HepG2 (cell line): ENCODE data around the gene LSM14B. TPM values are rescaled to one million over a fixed set of nuclear protein-coding genes. Genes with fewer than 3 reads are reported as not detected.

ENCODE experiments used
- CREB3 ChIP-seq: sonication (generic); formaldehyde crosslinking; IDR thresholded peaks from 2 replicates; pipeline ENCODE4 v1.5.0; 2020; ENCODE audit warnings: missing genetic modification reagents
- JUNB ChIP-seq: sonication (generic); formaldehyde crosslinking; IDR thresholded peaks from 2 replicates; pipeline ENCODE4 v1.8.0; 2022; ENCODE audit warnings: missing genetic modification reagents, mild to moderate bottlenecking, borderline replicate concordance
- NFE2L1 ChIP-seq: sonication (generic); formaldehyde crosslinking; IDR thresholded peaks from 2 replicates; pipeline ENCODE4 v1.4.0; 2020; ENCODE audit warnings: missing genetic modification reagents, mild to moderate bottlenecking, borderline replicate concordance
- SALL1 ChIP-seq: sonication (generic); formaldehyde crosslinking; IDR thresholded peaks from 2 replicates; pipeline ENCODE4 v1.8.0; 2022; ENCODE audit warnings: mild to moderate bottlenecking, missing genetic modification reagents
- SNAPC2 ChIP-seq: sonication (generic); formaldehyde crosslinking; IDR thresholded peaks from 2 replicates; pipeline ENCODE4 v1.8.1; 2022; ENCODE audit warnings: mild to moderate bottlenecking, missing genetic modification reagents
- TOPORS ChIP-seq: sonication (generic); formaldehyde crosslinking; IDR thresholded peaks from 2 replicates; pipeline ENCODE4 v1.8.0; 2023; ENCODE audit warnings: mild to moderate bottlenecking, missing genetic modification reagents
- ZMYM4 ChIP-seq: sonication (generic); formaldehyde crosslinking; IDR thresholded peaks from 2 replicates; pipeline ENCODE4 v1.8.1; 2023; ENCODE audit warnings: mild to moderate bottlenecking, missing genetic modification reagents
- ZNF407 ChIP-seq: sonication (generic); formaldehyde crosslinking; IDR thresholded peaks from one replicate; pipeline ENCODE4 v1.5.1; 2020; ENCODE audit warnings: mild to moderate bottlenecking, missing genetic modification reagents; ENCODE audit errors: not compliant biosample characterization
- ZNF441 ChIP-seq: sonication (generic); formaldehyde crosslinking; IDR thresholded peaks from 2 replicates; pipeline ENCODE4 v1.7.0; 2021; ENCODE audit warnings: missing genetic modification reagents, borderline replicate concordance
- ZNF629 ChIP-seq: sonication (generic); formaldehyde crosslinking; conservative IDR thresholded peaks from 2 replicates; pipeline ENCODE4 v1.5.0; 2020; ENCODE audit warnings: missing genetic modification reagents
- ZNF652 ChIP-seq: IDR thresholded peaks from 2 replicates; pipeline ENCODE4 v1.6.1; 2016; ENCODE audit warnings: low read depth, borderline replicate concordance
- ZNF788 ChIP-seq: sonication (generic); formaldehyde crosslinking; IDR thresholded peaks from 2 replicates; pipeline ENCODE4 v1.5.0; 2020; ENCODE audit warnings: mild to moderate bottlenecking, missing genetic modification reagents, borderline replicate concordance
- ZNF891 ChIP-seq: sonication (generic); formaldehyde crosslinking; IDR thresholded peaks from 2 replicates; pipeline ENCODE4 v1.5.0; 2020; ENCODE audit warnings: mild to moderate bottlenecking, missing genetic modification reagents
- ZSCAN31 ChIP-seq: sonication (generic); formaldehyde crosslinking; IDR thresholded peaks from 2 replicates; pipeline ENCODE4 v1.5.0; 2020; ENCODE audit warnings: low read depth, mild to moderate bottlenecking, missing genetic modification reagents
- polyA plus RNA-seq, 8 experiments: library from polyadenylated mRNA; depleted of rRNA in 3 of 8; stranded (reverse) in 7 of 8; unstranded in 1 of 8; fragments of >200 nt; fragmentation: Illumina TruSeq in 4 of 8; extraction: Trizol in 4 of 8; gene quantifications; 2 replicates each; pipeline versions ENCODE4 v1.2.1 to v1.2.3, GENCODE V29; 2011 to 2016; ENCODE audit warnings: low read depth in 4 of 8, missing spikeins in 1 of 8, mixed read lengths in 1 of 8; ENCODE audit not compliant: insufficient read depth in 1 of 8
- total RNA-seq, 5 experiments: library from RNA; depleted of rRNA; stranded (reverse); fragments of >200 nt; fragmentation: Illumina TruSeq; extraction: Trizol; gene quantifications; 2 replicates each; pipeline ENCODE4 v1.2.3, GENCODE V29; 2016; ENCODE audit warnings: low read depth in 1 of 5

The LSM14B gene
- total and polyA plus RNA-seq, 2 of the 13 experiments (the other 11 are each of a cell fraction or from before 2014, with no cell fraction given): 43.3 to 79.2 TPM

GRCh38 chr20:62146019-62146755 is 23.9 kb downstream of the LSM14B start (continued):
- TF ChIP-seq ZNF407 (CRISPR knock-in tag): no peak
- TF ChIP-seq ZNF652: 0 out of 2 replicates have a peak, but pooled peaks have one; percentile 28
- TF ChIP-seq SALL1 (CRISPR knock-in tag): peak; percentile 75
- peak; percentile 56; the same call in 1 of the 2 replicates for TF ChIP-seq ZSCAN31 (CRISPR knock-in tag)
- TF ChIP-seq ZNF788 (CRISPR knock-in tag): no peak; the same call in 1 of the 2 replicates
- TF ChIP-seq SNAPC2: peak; percentile 62; the same call in 1 of the 2 replicates
- TF ChIP-seq ZMYM4: peak; percentile 68
- no peak for TF ChIP-seq NFE2L1 (CRISPR knock-in tag)
- TF ChIP-seq ZNF629 (CRISPR knock-in tag): no peak
- no peak for TF ChIP-seq CREB3 (CRISPR knock-in tag)
- peak; percentile 78; the same call in 1 of the 2 replicates for TF ChIP-seq TOPORS (CRISPR knock-in tag)
- no peak; the same call in 1 of the 2 replicates for TF ChIP-seq ZNF441 (CRISPR knock-in tag)
- TF ChIP-seq JUNB (CRISPR knock-in tag): no peak
- TF ChIP-seq ZNF891 (CRISPR knock-in tag): no peak; the same call in 1 of the 2 replicates
